Stimulated activated CD8-positive, alpha-beta memory T cell treated with anti-CD3 and anti-CD28 coated beads, Interleukin-4, amount 100 ng/mL, for 24 hours (primary cell): Measurements from ENCODE around the gene YWHAE.
"Not testable (repeated sequence)": the region's sequence is repeated elsewhere in the genome, so short reads cannot be mapped to it uniquely, and the experiment has no call there.

Source experiments
- DNase-seq: peaks from one replicate; pipeline ENCODE4 v3.0.0-alpha.2; 2020; ENCODE audit warnings: low read depth

Gene YWHAE

DNA sequence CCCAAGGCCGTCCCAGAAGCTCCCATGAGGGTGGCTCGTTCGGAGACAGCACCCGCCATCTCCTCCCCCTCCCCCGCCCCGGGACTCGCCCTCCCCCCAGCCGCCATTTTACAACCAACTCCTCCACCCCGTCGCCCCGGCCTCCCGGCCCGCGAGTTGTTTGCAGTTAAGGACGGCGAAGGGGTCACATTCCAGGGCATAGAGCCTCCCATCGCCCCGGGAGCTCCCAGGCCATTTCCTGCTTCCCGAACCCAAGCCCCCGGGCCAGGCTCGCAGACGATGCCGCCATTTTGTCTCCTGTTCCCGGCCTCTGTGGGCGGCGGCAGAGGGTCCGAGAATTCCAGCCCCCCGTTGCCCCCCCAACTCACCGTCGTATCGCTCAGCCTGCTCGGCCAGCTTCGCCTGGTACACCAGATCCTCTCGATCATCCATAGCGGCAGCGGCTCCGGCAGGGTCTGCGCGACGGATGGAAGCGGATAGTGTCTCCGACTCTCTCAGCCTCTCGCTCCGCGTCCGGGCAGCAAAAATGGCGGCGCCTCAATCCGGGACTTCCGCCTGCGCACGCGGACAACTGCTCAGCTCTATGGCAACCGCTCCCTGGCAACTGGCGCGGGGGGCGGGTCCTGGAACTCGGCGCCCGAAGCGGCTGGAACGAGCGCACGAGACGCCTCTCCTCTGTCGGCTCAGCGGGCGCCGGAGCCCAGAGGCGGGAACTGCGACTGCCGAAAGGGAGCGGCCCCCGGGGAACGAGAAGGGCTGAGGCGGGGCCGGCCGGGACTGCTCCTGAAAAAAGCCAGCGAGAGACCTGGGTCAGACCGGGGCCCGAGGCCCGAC is at the start of gene YWHAE:
YWHAE (minus strand) TSS at position 544 of the 834 bp plus-strand sequence; CDS start at position 432, 112 bp downstream.
- peak; percentile 98 for DNase-seq

DNA sequence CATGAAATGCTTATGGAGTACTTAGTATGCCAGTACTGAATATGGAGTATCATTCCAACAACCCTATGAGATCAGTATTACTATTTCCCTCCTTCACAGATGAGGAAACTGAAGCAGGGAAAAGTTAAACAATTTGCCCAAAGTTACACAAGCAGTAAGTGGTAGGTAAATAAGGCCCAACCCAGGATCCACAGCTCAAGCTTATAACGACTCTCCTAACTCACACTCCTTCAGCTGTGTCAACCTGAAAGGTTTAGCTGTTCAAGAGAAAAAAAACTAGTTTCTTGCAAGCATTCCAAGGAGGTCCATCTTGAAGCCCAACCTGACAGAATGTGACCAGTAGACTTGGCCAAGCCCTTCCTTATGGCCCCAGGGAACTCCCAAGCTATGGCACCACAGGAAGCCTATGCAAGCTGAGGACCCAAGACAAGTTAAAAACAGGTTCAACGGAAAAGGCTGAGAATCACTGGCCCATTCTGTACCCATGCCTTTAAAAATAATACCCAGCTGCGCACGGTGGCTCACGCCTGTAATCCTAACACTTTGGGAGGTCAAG is 49.5 kb upstream of the YWHAE start:
- DNase-seq = no peak

DNA sequence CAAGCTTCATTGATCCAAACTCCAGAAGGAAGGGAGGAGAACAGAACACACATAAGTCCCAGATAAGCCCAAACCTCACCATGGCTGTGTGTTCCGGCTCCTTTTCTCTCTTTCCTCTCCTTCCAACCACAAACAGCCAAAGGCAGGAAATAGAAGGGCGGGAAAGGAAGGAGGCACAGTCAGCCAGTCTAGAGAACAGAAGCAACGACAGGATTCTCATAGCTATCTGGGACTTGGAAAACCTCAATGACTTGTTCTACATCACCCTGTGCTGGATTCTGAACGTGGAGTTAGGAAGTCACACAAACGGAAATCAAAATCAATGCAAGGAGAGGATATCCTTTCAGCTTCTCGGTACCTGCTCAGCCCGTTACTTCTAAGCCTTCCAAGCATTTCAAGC is 47.0 kb upstream of the YWHAE start:
- DNase-seq = no peak

DNA sequence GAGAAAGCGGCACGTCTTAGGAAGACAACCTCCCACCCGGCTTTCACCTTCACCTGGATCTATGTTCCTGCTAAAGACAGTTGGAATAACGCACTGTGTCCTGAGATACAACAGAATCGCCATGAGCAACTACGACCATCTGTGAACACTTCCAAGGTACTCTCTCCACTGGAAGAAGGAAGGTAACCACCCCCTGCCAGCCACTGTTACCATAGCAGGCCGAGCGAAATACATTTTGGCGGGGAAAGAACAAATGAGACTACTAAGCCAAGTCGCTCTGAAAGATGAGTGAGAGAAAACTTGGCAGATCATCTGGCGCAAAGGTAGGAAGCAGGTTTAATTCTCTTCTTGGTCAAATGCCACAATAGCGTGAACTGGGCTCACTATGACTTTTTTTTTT is 46.2 kb upstream of the YWHAE start:
- DNase-seq = no peak

DNA sequence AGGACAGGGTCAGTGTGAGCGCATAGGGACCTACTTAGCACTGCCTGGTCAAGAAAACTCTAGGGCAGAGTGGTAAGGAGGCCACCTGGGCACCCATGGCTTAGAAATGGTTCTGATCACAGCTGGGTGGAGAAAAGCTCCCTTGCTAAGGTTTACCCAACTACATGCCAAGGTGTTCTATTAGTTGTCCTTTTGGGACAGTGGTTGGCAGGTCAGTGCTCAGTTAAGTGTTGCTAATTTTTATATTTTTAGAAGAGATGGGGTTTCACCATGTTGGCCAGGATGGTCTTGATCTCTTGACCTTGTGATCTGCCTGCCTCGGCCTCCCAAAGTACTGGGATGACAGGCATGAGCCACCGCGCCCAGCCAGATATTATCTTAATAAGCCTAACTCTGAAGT is 45.7 kb upstream of the YWHAE start:
- DNase-seq = not testable (repeated sequence)

DNA sequence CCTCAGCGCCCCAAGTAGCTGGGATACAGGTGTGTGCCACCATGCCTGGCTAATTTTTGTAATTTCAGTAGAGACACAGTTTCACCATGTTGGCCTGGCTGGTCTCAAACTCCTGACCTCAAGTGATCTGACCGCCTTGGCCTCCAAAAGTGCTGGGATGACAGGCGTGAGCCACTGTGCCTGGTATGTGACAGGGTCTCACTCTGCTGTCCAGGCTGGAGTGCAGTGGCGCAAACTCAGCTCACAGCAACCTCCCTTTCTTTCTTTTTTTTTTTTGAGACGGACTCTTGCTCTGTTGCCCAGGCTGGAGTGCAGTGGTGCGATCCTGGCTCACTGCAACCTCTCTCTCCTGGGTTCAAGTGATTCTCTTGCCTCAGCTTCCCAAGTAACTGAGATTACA is 42.7 kb upstream of the YWHAE start:
- not testable (repeated sequence) for DNase-seq

DNA sequence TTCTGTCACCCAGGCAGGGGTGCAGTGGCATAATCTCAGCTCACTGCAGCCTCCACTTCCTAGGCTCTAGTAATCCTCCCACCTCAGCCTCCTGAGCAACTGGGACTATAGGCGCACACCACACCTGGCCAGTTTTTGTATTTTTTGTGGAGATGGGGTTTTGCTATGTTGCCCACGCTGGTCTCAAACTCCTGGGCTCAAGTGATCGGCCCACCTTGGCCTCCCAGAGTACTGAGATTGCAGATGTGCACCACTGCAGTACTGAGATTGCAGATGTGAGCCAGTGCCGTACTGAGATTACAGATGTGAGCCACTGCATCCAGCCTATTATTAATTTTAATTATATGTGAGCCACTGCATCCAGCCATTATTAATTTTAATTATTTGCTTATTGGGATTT is 42.2 kb upstream of the YWHAE start:
- no peak for DNase-seq

DNA sequence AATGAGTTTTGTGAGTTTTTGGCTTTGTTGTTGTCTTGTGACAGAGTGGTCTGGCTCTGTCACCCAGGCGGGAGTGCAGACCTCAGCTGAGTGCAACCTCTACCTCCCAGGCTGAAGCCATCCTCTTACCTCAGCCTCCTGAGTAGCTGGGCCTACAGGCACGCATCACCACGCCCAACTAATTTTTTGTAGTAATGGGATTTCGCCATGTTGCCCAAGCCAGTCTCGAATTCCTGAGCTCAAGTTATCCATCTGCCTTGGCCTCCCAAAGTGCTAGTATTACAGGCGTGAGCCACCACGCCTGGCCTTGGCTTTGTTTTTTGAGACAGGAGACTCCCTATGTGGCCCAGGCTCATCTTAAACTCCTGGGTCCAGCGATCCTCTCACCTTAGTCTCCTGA is 40.9 kb upstream of the YWHAE start:
- no peak for DNase-seq

DNA sequence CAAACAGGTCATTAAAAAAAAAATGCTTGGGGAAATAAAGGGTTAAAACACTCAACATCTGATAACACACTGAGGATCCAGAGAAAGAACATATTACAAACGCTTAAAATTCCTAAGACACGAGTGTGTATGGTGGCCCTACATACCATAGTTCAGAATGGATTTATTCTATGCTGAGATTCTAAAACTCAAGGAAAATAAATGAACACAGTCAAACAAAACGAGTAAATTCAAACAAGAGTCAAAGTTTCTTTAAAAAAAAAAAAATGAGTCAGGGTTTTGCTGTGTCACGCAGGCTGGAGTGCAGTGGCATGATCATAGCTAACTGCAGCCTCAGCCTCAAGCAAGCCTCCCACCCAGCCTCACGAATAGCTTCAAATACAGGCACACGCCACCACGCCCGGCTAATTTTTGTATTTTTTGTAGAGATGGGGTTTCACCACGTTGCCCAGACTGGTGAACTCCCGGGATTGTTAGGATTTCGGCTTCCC is 38.6 kb upstream of the YWHAE start:
- DNase-seq = no peak

DNA sequence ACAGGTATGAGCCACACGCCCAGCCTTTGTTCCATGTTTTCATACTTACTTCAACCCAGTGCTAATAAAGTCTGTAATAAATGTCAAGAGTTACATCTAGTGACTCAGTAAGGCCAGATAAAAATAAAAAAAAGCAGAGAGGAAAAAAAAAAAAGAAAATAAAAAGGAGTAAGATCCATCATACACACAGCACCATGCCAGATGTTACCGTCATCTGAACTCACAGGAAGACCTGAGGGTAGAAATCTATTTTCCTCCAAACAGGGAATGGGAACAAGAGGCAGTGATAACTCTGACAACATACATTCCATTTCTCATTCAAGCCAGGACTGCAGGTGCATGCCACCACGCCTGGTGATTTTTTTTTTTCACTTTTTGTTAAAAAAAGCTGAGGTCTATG is 35.3 kb upstream of the YWHAE start:
- no peak for DNase-seq

DNA sequence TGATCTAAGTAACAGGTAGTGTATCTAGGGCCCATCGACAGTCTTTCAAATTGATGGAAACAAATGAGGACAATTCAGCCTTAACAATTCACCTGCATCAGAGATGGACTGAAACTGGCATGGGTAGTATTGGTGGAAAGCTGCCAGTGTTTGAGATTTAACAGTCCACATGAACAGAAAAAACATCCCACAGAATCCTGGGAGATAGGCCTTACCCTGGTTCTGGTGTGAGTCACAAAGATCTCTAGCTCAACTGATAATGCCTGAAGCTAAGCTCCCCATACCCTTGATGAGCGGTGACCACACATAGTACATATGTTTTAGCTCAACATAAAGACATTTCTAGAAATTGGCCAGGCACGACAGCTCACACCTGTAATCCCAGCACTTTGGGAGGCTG is 34.1 kb upstream of the YWHAE start:
- no peak for DNase-seq

DNA sequence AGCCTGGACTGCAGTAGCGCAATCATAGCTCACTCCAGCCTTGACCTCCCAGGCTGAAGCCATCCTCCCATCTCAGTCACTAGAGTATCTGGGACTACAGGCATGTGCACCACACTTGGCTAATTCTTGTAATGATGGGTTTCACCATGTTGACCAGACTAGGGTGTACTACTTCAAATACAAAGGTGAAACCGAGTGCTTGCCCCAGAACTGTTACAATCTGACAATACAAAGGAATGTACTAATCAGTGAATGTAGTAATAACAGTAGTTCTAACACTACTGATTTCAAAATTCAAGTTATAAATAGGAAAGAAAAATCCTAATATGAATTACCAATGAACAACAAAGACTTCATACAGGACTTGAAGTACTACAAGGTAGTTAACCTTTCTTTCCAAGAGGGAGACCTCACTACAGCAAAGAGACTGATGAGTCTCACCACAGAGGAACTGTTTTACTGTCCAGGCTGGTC is 31.6 kb upstream of the YWHAE start:
- DNase-seq = no peak

DNA sequence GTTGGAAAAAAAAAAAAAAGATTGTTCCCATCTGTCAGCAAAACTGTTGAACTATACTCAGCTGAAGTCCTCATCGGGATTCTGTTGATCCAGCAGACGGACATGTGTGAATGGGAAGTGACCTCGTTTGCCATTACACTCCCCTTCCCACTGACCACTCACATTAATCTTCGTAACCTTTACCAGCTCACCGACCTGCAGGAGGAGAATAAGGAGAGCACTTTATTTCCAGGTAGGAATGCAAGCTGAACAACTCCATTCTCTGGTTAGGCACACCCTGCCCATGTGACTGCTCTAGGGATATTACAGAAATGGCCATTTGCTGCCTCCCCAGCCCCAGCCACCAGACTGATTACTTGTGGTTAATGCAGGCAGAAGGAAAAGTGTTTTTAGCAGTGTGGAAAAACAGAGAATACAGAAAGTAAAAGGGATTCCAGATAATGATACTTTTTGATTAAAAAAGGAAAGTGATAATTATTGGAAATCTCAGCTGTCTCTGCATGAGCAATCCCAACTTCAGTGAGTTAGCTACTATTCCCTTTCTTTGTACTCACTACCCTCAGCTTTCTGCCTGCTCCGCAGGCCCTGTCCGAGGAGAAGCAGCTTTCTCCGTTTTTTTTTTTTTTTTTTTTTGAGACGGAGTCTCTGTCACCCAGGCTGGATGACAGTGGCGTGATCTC is 23.6 kb upstream of the YWHAE start:
- DNase-seq = no peak

DNA sequence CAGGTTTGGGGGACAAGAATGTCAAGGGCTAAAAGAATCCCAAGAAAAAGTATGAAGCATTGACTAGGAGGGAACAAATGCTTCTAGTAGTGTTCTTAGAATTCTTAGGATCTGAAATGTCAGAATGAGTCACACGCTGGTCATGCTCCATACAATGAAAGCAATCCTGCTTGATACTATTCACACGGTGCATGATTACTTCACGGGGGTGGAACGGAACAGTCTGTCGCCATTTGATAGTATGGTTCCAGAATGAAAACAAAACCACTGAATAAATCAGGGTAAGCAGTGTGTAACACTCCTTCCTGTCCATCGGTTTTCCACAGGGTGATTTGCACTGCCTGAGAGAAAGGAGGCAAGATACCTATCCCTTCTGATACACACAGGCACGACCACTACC is 22.9 kb upstream of the YWHAE start:
- DNase-seq = no peak

DNA sequence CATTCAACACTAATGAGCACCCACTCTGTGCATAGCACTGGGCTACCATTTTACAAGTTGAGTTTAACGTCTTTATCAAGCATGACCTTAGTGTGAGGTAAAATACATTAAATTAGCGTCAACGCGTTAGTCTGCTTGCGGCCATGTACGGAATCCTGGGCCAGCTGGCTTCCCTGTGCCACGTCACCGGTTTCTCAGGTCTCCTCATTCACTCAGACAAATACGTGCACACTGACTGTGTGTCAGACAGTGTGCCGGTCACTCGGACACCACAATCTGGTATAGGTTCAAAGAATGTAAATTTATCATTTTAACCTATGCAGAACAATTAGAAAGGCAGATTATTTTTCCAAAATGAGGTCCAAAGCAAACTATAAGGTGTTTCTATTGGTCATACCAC is 21.4 kb upstream of the YWHAE start:
- DNase-seq = no peak

DNA sequence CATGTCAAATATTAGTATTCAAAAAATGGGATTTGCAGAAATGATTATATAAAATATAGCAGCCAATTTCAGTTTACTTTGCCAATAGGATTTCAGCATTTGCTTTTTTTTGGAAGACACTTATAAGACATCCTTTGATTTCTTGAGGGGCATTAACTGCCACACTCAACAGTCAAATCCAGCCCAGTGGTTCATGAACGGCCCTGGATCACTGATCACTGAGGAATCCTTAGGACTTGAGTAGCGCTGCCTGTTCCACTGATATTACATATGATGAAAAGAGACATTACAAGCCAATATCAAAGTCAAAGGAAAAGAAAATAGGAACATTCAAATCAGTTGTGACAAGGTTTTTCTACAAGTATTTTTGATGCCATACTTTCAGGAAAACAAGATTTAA is 21.0 kb upstream of the YWHAE start:
- no peak for DNase-seq

DNA sequence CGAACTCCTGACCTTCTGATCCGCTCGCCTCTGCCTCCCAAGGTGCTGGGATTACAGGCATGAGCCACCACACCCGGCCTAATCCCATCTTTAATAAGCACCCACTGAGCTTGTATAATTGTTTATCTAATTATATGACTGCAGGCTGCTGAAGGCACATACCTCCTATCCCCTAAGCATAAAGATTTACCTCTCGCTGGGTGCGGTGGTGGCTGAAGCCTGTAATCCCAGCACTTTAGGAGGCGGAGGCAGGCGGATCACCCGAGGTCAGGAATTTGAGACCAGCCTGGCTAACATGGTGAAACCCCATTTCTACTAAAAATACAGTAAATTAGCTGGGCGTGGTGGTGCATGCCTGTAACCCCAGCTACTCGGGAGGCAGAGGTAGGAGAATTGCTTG is 20.1 kb upstream of the YWHAE start:
- DNase-seq = no peak

DNA sequence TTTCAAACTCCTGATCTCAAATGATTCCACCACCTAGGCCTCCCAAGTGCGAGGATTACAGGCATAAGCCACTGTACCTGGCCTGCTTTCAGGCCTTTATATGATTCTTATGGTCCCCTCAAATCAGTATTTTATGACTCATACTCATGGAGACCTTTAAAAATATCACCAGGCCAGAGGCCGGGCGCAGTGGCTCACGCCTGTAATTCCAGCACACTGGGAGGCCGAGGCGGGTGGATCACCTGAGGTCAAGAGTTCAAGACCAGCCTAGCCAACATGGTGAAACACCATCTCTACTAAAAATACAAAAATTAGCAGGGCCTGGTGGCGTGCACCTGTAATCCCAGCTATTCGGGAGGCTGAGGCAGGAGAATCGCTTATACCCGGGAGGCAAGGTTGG is 18.5 kb upstream of the YWHAE start:
- not testable (repeated sequence) for DNase-seq

DNA sequence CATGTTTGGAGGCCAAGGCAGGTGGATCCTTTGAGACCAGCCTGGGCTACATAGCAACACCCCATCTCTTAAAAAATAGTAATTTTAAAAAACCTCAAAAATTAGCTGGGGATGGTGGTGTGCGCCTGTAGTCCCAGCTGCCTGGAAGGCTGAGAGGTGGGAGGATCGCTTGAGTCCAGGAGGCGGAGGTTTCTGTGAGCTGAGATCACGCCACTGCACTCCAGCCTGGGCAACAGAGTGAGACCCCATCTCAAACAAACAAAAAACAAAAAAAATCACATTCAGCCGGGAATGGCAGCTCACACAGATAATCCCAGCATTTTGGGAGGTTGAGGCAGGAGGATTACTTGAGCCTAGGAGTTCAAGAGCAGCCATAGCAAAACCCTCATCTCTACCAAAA is 16.4 kb upstream of the YWHAE start:
- no peak for DNase-seq

DNA sequence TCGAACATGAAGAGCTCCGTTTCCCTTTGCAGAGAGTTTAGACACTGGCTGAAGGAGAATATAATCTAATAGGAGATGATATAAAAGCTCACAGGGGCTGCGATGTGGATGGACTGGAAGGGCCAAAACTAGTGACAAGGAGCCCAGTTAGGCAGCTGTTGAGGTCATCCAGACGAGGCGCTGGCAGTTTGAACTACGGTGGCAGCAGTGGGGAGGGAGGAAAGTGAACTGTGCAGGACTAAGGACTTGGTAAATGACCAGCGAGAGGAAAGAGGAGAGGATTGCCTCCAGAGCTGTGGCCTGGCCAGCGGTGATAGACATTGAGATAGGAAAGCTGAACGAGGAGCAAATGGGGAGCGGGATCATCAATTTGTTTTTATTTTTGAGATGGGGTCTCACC is 14.6 kb upstream of the YWHAE start:
- DNase-seq = no peak

DNA sequence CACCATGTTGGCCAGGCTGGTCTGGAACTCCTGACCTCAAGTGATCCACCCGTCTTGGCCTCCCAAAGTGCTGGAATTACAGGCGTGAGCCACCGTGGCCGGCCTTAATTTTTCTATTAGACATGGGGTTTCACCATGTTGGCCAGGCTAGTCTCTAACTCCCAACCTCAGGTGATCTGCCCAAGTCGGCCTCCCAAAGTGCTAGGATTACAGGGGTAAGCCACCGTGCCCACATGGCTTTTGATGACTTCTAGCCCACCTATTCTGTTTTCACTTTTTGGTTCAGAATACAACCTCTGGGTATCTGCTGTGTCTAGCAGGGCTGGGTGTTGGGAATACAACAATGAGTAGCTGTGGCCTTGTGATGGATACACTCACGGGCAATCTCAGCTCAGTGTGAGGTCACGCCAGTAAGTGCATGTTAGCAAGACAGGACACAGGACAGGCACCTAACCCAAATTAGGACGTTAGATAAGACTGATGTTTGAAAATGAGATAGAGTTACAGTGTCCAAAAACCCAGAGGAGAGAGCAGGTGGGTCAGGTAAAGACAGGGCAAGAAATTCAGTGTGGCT is 14.1 kb upstream of the YWHAE start:
- DNase-seq = no peak

DNA sequence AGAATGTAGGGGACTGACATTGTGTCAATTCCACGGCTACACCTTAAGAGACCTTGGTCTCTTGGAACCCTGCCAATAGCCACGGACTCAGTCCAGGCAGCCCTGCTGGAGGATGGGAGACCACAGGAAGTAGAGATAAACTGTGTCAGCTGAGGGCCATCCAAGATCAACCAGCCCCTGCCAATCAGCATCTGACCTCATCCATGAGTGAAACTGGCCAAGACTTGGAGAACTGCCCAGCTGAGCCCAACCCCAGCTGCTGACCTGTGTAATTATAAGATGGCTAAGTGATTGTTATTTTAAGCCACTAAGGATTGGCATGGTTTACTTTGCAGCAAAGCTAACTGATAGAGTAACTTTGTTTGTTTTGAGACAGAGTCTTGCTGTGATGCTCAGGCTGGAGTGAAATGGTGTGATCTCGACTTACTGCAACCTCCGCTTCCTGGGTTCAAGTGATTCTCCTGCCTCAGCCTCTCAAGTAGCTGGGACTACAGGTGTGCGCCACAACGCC is 13.3 kb upstream of the YWHAE start:
- DNase-seq = no peak
